RWPE2 (cell line): ENCODE measurements around the gene DGKQ.

ENCODE experiments used
- ATAC-seq: fragments of 200-7000 bp; cut with Tn5 transposase; 3 replicates; pipeline ENCODE4 v1.9.1; 2021; ENCODE audit warnings: low read depth
- DNase-seq: peaks from one replicate; pipeline ENCODE4 v3.0.0-alpha.2; 2020; ENCODE audit warnings: low spot score
- H3K27ac ChIP-seq: fragments of 450-650 bp; 2 replicates; pipeline ENCODE4 v1.5.1; 2017; ENCODE audit warnings: mild to moderate bottlenecking; ENCODE audit not compliant: poor library complexity, severe bottlenecking
- H3K27me3 ChIP-seq: fragments of 250-450 bp; sonication (Bioruptor Pico); 2 replicates; pipeline ENCODE4 v1.5.1; 2021; ENCODE audit warnings: mild to moderate bottlenecking, moderate library complexity; ENCODE audit not compliant: insufficient read depth, poor library complexity, severe bottlenecking
- H3K36me3 ChIP-seq: fragments of 250-450 bp; sonication (Bioruptor Pico); 2 replicates; pipeline ENCODE4 v1.5.1; 2020; ENCODE audit warnings: low read depth, mild to moderate bottlenecking, moderate library complexity
- H3K4me1 ChIP-seq: fragments of 250-450 bp; sonication (Bioruptor Pico); 2 replicates; pipeline ENCODE4 v1.5.1; 2021; ENCODE audit warnings: mild to moderate bottlenecking, moderate library complexity; ENCODE audit not compliant: insufficient read depth, poor library complexity, severe bottlenecking
- H3K4me3 ChIP-seq: fragments of 250-450 bp; sonication (Bioruptor Pico); 2 replicates; pipeline ENCODE4 v1.5.1; 2021; ENCODE audit warnings: mild to moderate bottlenecking, moderate library complexity; ENCODE audit not compliant: severe bottlenecking
- H3K9me3 ChIP-seq: fragments of 250-450 bp; sonication (Bioruptor Pico); 2 replicates; pipeline ENCODE4 v1.5.1; 2021; ENCODE audit warnings: mild to moderate bottlenecking, moderate library complexity; ENCODE audit not compliant: severe bottlenecking
- CTCF ChIP-seq: fragments of 450-650 bp; IDR thresholded peaks from one replicate; pipeline ENCODE4 v1.5.1; 2017; ENCODE audit warnings: mild to moderate bottlenecking, moderate library complexity; ENCODE audit not compliant: poor library complexity, severe bottlenecking

Gene DGKQ

GRCh38 chr4:951186-951585 is 22.2 kb downstream of the DGKQ start:
- Histone ChIP-seq H3K4me3 (no peak overlapping the region), H3K4me1 (no peaks in the 10 kb centered on the region), H3K27ac (no peak overlapping the region), H3K9me3 (no peaks in the 10 kb centered on the region), H3K36me3 (no peaks in the 10 kb centered on the region), H3K27me3 (no peaks in the 10 kb centered on the region)
- ATAC-seq (no peak), DNase-seq (no peak)
- TF ChIP-seq CTCF = no peak

- no peak for TF ChIP-seq CTCF
- Histone ChIP-seq H3K36me3 (no peaks in the 10 kb centered on the region), H3K4me1 (no peaks in the 10 kb centered on the region), H3K9me3 (no peaks in the 10 kb centered on the region), H3K4me3 (no peak overlapping the region), H3K27ac (no peak overlapping the region), H3K27me3 (no peaks in the 10 kb centered on the region)
- ATAC-seq (no peak), DNase-seq (no peak)
These were observed 23.0 kb downstream of the DGKQ start for GRCh38 chr4:950136-951020.

- Histone ChIP-seq H3K9me3 (no peaks in the 10 kb centered on the region), H3K27me3 (no peaks in the 10 kb centered on the region), H3K36me3 (no peaks in the 10 kb centered on the region), H3K4me1 (no peaks in the 10 kb centered on the region), H3K27ac (no peak overlapping the region), H3K4me3 (no peak overlapping the region)
- no peak for ATAC-seq
- no peak for DNase-seq
- TF ChIP-seq CTCF = no peak
These were observed 23.7 kb downstream of the DGKQ start for GRCh38 chr4:949656-950055.

GRCh38 chr4:948936-949300 is 24.5 kb downstream of the DGKQ start:
- H3K27me3 ChIP-seq = no peaks in the 10 kb centered on the region
- TF ChIP-seq CTCF = no peak

GRCh38 chr4:948101-948935 is 25.1 kb downstream of the DGKQ start:
- H3K9me3 ChIP-seq = no peaks in the 10 kb centered on the region
- no peaks in the 10 kb centered on the region for H3K36me3 ChIP-seq
- no peak overlapping the region for H3K27ac ChIP-seq
- no peaks in the 10 kb centered on the region for H3K27me3 ChIP-seq
- TF ChIP-seq CTCF = no peak
- no peak for DNase-seq
- no peak overlapping the region for H3K4me3 ChIP-seq
- no peaks in the 10 kb centered on the region for H3K4me1 ChIP-seq
- ATAC-seq = no peak

More at GRCh38 chr4:948936-949300, 24.5 kb downstream of the DGKQ start:
- no peak overlapping the region for H3K27ac ChIP-seq
- H3K36me3 ChIP-seq = no peaks in the 10 kb centered on the region
- no peaks in the 10 kb centered on the region for H3K4me1 ChIP-seq
- H3K4me3 ChIP-seq = no peak overlapping the region
- ATAC-seq (no peak), DNase-seq (no peak)
- H3K9me3 ChIP-seq = no peaks in the 10 kb centered on the region
